ENCODE measurements around the gene HEG1. TPM values are rescaled to one million over a fixed set of nuclear protein-coding genes. Genes with fewer than 3 reads are reported as not detected.

HEG1 gene
- total and polyA plus RNA-seq, 2 donors = 3.7 to 4.7 TPM

DNA sequence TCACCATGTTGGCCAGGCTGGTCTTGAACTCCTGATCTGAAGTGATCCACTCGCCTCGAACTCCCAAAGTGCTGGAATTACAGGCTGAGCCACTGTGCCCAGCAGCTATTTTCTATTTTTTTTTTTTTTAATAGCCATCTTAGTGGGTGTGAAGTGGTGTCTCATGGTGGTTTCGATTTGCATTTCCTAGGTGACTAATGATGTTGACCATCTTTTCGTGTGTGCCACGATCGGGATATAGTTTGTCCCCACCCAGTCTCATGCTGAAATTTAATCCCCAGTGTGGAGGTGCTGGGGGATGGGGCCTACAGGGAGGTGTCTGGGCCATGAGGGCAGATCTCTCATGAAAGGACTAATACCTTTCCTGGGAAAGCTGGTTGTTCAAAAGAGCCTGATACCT is 79.4 kb downstream of the HEG1 start:
- no peaks in the 10 kb centered on the region for H3K9me3 ChIP-seq (ENCODE audit: control insufficient read depth in 2 of 2, insufficient read depth in 1 of 2, low read length in 1 of 2)
- no peak overlapping the region for H3K4me3 ChIP-seq (ENCODE audit: low read length in 2 of 2)
- H3K27ac ChIP-seq (ENCODE audit: low read depth in 1 of 2, low read length in 1 of 2) = no peak overlapping the region
- 96% methylated on average over 6 of the region's 6 CpGs for WGBS
- DNase-seq (ENCODE audit: low read depth in 6 of 9, low spot score in 9 of 9) = no peak
- no peaks in the 10 kb centered on the region for H3K27me3 ChIP-seq (ENCODE audit: control insufficient read depth in 2 of 2, insufficient read depth in 1 of 2, low read length in 1 of 2)
- no peaks in the 10 kb centered on the region for H3K4me1 ChIP-seq (ENCODE audit: control insufficient read depth in 2 of 2, insufficient read depth in 2 of 2, low read length in 2 of 2)
- H3K36me3 ChIP-seq (ENCODE audit: control insufficient read depth in 2 of 2, insufficient read depth in 2 of 2, low read length in 1 of 2) = no peaks in the 10 kb centered on the region

DNA sequence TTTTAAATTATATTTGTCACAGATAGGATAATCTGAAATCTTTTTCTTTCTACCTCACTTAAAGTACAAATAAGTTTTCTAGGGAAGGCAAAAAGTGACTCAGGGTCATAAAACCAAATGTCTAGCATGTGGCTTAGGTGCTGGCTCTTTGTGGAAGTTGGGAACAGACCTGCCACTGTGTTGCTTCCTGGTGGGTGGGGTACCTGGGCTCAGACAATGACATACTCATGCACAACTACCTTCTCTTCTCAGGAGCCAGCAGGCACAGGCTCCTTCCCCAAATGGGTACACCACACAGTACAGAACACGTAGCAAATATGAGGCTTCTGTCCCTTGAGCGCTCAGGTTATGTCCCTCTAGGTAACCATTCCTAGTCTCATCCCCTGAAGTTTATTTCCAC is 81.1 kb downstream of the HEG1 start:
- Histone ChIP-seq H3K27ac (ENCODE audit: low read depth in 1 of 2, low read length in 1 of 2) (no peak overlapping the region), H3K9me3 (ENCODE audit: control insufficient read depth in 2 of 2, insufficient read depth in 1 of 2, low read length in 1 of 2) (no peaks in the 10 kb centered on the region), H3K36me3 (ENCODE audit: control insufficient read depth in 2 of 2, insufficient read depth in 2 of 2, low read length in 1 of 2) (peaks cover under 1 to 3% of the 10 kb centered on the region in 2 donors), H3K27me3 (ENCODE audit: control insufficient read depth in 2 of 2, insufficient read depth in 1 of 2, low read length in 1 of 2) (no peaks in the 10 kb centered on the region), H3K4me1 (ENCODE audit: control insufficient read depth in 2 of 2, insufficient read depth in 2 of 2, low read length in 2 of 2) (peaks cover 0 to 8% of the 10 kb centered on the region in 2 donors), H3K4me3 (ENCODE audit: low read length in 2 of 2) (no peak overlapping the region)
- 99% methylated on average over 2 of the region's 2 CpGs for WGBS
- DNase-seq (ENCODE audit: low read depth in 6 of 9, low spot score in 9 of 9) = no peak

DNA sequence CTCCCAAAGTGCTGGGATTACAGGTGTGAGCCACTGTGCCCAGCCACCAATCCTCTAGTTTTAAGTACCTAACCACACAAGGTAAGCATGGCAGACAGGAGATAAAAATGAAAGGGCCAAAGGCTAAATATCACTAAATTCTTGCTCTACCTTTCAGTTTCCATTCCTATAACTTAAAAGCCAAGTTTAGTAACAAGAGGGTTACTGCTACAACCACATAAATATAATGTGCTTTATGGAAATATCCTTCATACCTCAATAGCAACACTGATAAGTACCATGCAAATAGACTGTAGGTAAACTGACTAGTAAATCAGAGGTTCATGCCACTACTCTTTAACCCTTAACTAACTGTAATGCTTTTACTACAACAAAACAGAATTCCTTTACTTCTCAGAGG is 82.5 kb downstream of the HEG1 start:
- Histone ChIP-seq H3K9me3 (ENCODE audit: control insufficient read depth in 2 of 2, insufficient read depth in 1 of 2, low read length in 1 of 2) (no peaks in the 10 kb centered on the region), H3K36me3 (ENCODE audit: control insufficient read depth in 2 of 2, insufficient read depth in 2 of 2, low read length in 1 of 2) (peaks cover 3% of the 10 kb centered on the region in 2 donors), H3K27me3 (ENCODE audit: control insufficient read depth in 2 of 2, insufficient read depth in 1 of 2, low read length in 1 of 2) (no peaks in the 10 kb centered on the region), H3K4me1 (ENCODE audit: control insufficient read depth in 2 of 2, insufficient read depth in 2 of 2, low read length in 2 of 2) (peaks cover 3 to 21% of the 10 kb centered on the region in 2 donors), H3K4me3 (ENCODE audit: low read length in 2 of 2) (no peak overlapping the region), H3K27ac (ENCODE audit: low read depth in 1 of 2, low read length in 1 of 2) (no peak overlapping the region)
- DNase-seq (ENCODE audit: low read depth in 6 of 9, low spot score in 9 of 9) = no peak

DNA sequence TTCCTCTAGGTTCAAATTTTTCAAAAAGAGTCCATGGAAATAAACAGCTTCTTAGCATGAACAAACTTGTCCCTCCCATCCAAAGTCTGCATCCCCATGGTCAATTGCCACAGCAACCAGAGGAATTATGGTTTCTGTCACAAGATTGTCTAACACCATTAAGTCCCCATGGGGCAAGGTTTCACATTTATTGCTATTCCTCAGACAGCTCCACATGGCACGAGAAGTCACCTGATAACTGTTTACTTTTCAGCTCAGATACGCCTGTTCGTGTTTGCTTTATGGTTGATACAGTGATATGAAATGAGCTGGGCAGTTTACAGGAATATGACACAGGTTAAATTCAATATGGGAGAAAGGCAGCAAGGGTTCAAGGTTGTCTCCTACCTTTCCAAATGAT is 83.3 kb downstream of the HEG1 start:
- H3K9me3 ChIP-seq (ENCODE audit: control insufficient read depth in 2 of 2, insufficient read depth in 1 of 2, low read length in 1 of 2) = no peaks in the 10 kb centered on the region
- 94% methylated on average over 3 of the region's 3 CpGs for WGBS
- no peaks in the 10 kb centered on the region for H3K27me3 ChIP-seq (ENCODE audit: control insufficient read depth in 2 of 2, insufficient read depth in 1 of 2, low read length in 1 of 2)
- peaks cover 6 to 29% of the 10 kb centered on the region in 2 donors for H3K4me1 ChIP-seq (ENCODE audit: control insufficient read depth in 2 of 2, insufficient read depth in 2 of 2, low read length in 2 of 2)
- no peak overlapping the region for H3K4me3 ChIP-seq (ENCODE audit: low read length in 2 of 2)
- no peak for DNase-seq (ENCODE audit: low read depth in 6 of 9, low spot score in 9 of 9)
- no peak overlapping the region for H3K27ac ChIP-seq (ENCODE audit: low read depth in 1 of 2, low read length in 1 of 2)
- H3K36me3 ChIP-seq (ENCODE audit: control insufficient read depth in 2 of 2, insufficient read depth in 2 of 2, low read length in 1 of 2) = peaks cover 3% of the 10 kb centered on the region in 2 donors

DNA sequence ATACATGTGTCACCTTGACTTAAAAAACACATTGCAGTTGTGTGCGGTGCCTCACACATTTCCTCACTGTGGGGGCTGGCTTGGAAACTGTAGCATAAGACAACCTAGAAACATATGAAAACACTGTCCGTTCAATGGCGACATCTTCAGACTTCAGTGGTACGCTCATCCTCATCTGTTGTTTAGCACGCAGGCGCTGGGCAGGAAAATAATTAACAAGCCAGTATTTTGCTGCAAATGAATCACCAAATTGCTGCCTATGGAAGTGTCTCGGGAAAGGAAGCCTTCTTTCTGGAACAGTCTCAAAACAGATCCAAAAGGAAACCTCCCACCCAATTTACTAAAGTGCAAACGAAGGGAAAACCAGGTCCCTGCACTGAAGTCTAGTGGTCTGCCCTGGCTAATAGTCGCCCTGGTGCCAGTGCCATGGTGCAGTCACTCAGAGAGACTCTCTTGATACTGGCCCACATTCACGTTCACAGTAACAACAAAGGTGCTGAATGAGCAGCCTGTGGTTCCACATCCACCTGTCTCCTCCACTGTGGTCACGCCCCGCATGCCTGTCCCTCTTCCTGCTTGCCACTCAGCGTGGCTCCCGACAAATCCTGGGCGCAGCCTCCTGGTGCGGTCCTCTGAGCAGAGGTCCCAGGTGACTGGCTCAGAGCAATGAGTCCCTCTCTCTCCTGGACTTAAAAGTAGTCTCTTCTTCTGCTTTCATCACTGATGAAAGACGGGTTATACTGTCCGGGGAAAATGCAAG is 85.7 kb downstream of the HEG1 start:
- Histone ChIP-seq H3K9me3 (ENCODE audit: control insufficient read depth in 2 of 2, insufficient read depth in 1 of 2, low read length in 1 of 2) (no peaks in the 10 kb centered on the region), H3K4me3 (ENCODE audit: low read length in 2 of 2) (no peak overlapping the region), H3K4me1 (ENCODE audit: control insufficient read depth in 2 of 2, insufficient read depth in 2 of 2, low read length in 2 of 2) (peaks cover 6 to 30% of the 10 kb centered on the region in 2 donors), H3K36me3 (ENCODE audit: control insufficient read depth in 2 of 2, insufficient read depth in 2 of 2, low read length in 1 of 2) (peaks cover 3% of the 10 kb centered on the region in 2 donors), H3K27me3 (ENCODE audit: control insufficient read depth in 2 of 2, insufficient read depth in 1 of 2, low read length in 1 of 2) (no peaks in the 10 kb centered on the region), H3K27ac (ENCODE audit: low read depth in 1 of 2, low read length in 1 of 2) (no peak overlapping the region)
- WGBS = 96% methylated on average over 18 of the region's 18 CpGs
- DNase-seq (ENCODE audit: low read depth in 6 of 9, low spot score in 9 of 9) = no peak

DNA sequence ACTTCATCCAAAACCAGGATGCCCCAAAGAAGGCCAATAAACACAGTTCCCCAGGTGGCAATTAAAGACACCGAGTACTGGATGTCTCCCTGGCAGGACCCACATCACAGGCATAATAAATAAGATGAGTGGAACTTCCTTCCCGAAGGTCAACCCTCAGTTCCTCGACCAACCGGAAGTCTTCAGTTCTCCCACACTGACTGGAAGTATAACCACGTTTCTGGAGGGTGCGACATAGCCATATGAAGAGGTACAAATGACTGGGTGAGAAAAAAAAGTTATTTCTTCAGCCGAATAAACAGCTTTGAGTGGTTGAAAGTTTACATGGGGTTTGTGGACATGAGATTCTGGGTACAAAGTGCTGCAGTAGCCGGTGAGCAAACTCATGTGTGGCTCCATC is 86.6 kb downstream of the HEG1 start:
- Histone ChIP-seq H3K4me3 (ENCODE audit: low read length in 2 of 2) (no peak overlapping the region), H3K27me3 (ENCODE audit: control insufficient read depth in 2 of 2, insufficient read depth in 1 of 2, low read length in 1 of 2) (no peaks in the 10 kb centered on the region), H3K9me3 (ENCODE audit: control insufficient read depth in 2 of 2, insufficient read depth in 1 of 2, low read length in 1 of 2) (no peaks in the 10 kb centered on the region), H3K27ac (ENCODE audit: low read depth in 1 of 2, low read length in 1 of 2) (no peak overlapping the region), H3K36me3 (ENCODE audit: control insufficient read depth in 2 of 2, insufficient read depth in 2 of 2, low read length in 1 of 2) (peaks cover 3% of the 10 kb centered on the region in 2 donors), H3K4me1 (ENCODE audit: control insufficient read depth in 2 of 2, insufficient read depth in 2 of 2, low read length in 2 of 2) (peaks cover 6 to 30% of the 10 kb centered on the region in 2 donors)
- no peak for DNase-seq (ENCODE audit: low read depth in 6 of 9, low spot score in 9 of 9)
- 88% methylated on average over 8 of the region's 8 CpGs for WGBS

DNA sequence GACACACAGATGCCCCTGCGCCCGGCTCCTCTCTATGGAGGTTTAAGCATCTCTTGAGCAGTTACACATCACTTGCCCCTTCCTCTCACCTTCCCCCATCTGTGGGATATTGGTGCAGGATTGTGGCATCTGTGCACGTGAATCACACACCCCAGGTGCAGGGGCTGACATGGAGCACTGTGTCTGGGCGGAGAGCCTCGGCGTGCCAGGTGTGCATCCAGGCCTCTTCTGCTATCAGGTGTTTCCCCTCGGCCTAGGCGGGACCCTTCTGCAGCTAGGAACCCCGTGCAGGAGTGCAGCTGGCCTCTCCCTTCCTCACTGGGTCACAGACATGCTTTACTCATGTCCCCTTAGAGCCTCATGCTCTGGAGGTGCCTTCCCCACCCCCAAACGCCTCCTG is 87.8 kb downstream of the HEG1 start:
- peaks cover 3% of the 10 kb centered on the region in 2 donors for H3K36me3 ChIP-seq (ENCODE audit: control insufficient read depth in 2 of 2, insufficient read depth in 2 of 2, low read length in 1 of 2)
- 58% methylated on average over 10 of the region's 10 CpGs for WGBS
- peak in 6 of 9 donors; percentile 13 to 54 (median 29) for DNase-seq (ENCODE audit: low read depth in 6 of 9, low spot score in 9 of 9)
- no peaks in the 10 kb centered on the region for H3K27me3 ChIP-seq (ENCODE audit: control insufficient read depth in 2 of 2, insufficient read depth in 1 of 2, low read length in 1 of 2)
- no peak overlapping the region for H3K4me3 ChIP-seq (ENCODE audit: low read length in 2 of 2)
- peaks cover 6 to 30% of the 10 kb centered on the region in 2 donors for H3K4me1 ChIP-seq (ENCODE audit: control insufficient read depth in 2 of 2, insufficient read depth in 2 of 2, low read length in 2 of 2)
- H3K9me3 ChIP-seq (ENCODE audit: control insufficient read depth in 2 of 2, insufficient read depth in 1 of 2, low read length in 1 of 2) = no peaks in the 10 kb centered on the region
- H3K27ac ChIP-seq (ENCODE audit: low read depth in 1 of 2, low read length in 1 of 2) = peak overlapping the region in 1 of 2 donors; percentile 22

DNA sequence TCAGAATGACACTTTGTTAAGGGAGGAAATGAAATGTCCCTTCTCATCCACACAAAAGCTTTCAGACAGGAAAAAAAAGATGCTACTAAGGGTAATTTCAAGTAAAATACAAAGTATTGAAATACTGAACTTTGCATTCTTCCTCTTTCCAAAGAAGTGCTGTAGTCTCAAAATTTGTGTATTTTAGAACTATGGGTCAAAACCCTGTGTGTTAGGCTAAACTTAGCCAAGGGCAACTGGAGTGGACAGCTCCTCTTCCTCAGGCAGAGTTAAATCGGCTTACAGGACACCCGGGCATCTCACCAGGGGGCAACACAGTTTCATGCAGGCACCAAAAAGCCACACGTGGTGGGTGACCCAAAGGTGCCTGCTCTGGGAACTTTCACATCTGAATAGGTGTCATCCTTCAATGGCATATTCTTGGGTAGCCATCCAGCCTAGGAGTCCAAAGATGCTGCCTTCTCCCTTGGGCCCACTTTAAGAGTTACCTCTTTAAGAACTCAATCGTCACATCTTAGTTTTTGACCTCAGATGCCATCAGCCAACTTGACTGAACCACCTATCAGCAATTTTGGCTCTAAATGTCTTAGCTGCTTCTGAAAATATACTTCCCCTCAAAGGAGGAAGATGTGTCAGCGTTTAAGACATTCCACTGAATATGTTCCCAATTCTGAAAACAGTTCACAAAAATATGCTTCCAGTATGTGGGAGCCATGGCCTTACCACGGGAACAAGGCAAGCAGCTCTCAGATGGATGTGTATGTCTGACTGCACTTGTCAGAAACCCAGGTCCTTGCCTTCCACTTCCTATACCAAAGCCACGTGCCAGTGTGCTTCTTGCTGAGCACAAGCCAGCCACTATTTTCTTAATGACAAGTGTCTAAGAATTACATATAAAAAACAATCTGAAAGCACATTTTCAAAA is 89.0 kb downstream of the HEG1 start:
- no peaks in the 10 kb centered on the region for H3K27me3 ChIP-seq (ENCODE audit: control insufficient read depth in 2 of 2, insufficient read depth in 1 of 2, low read length in 1 of 2)
- H3K9me3 ChIP-seq (ENCODE audit: control insufficient read depth in 2 of 2, insufficient read depth in 1 of 2, low read length in 1 of 2) = no peaks in the 10 kb centered on the region
- peaks cover 6 to 30% of the 10 kb centered on the region in 2 donors for H3K4me1 ChIP-seq (ENCODE audit: control insufficient read depth in 2 of 2, insufficient read depth in 2 of 2, low read length in 2 of 2)
- peaks cover 3% of the 10 kb centered on the region in 2 donors for H3K36me3 ChIP-seq (ENCODE audit: control insufficient read depth in 2 of 2, insufficient read depth in 2 of 2, low read length in 1 of 2)
- no peak for DNase-seq (ENCODE audit: low read depth in 6 of 9, low spot score in 9 of 9)
- 82% methylated on average over 7 of the region's 7 CpGs for WGBS
- no peak overlapping the region for H3K4me3 ChIP-seq (ENCODE audit: low read length in 2 of 2)
- H3K27ac ChIP-seq (ENCODE audit: low read depth in 1 of 2, low read length in 1 of 2) = peak overlapping the region in 1 of 2 donors; percentile 19

DNA sequence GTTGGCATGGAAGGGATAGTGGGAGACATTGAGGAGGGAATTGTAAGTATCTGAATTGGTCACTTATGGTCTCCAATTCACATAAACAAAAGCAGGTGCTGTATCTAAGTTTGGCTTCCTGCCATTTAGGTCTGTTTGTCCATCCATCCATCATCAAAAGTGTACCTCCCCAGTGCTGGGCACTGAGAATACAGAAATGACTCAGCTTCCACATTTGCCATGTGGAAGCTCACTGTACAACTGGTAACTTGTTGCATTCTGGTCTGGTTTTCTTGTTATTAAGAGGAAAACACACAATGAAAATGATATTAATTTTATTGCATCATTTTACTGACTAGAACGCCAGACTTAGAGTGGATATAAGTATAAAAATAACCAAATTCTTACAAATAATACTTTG is 90.4 kb downstream of the HEG1 start:
- Histone ChIP-seq H3K4me3 (ENCODE audit: low read length in 2 of 2) (no peak overlapping the region), H3K4me1 (ENCODE audit: control insufficient read depth in 2 of 2, insufficient read depth in 2 of 2, low read length in 2 of 2) (peaks cover 6 to 30% of the 10 kb centered on the region in 2 donors), H3K27ac (ENCODE audit: low read depth in 1 of 2, low read length in 1 of 2) (no peak overlapping the region), H3K36me3 (ENCODE audit: control insufficient read depth in 2 of 2, insufficient read depth in 2 of 2, low read length in 1 of 2) (peaks cover 3% of the 10 kb centered on the region in 2 donors), H3K27me3 (ENCODE audit: control insufficient read depth in 2 of 2, insufficient read depth in 1 of 2, low read length in 1 of 2) (no peaks in the 10 kb centered on the region), H3K9me3 (ENCODE audit: control insufficient read depth in 2 of 2, insufficient read depth in 1 of 2, low read length in 1 of 2) (no peaks in the 10 kb centered on the region)
- DNase-seq (ENCODE audit: low read depth in 6 of 9, low spot score in 9 of 9) = no peak
- 97% methylated on average over 1 of the region's 1 CpG for WGBS

Data from thymus (tissue), 11 donors.